ENCODE data around the gene ST3GAL2. TPM values are rescaled to one million over a fixed set of nuclear protein-coding genes. Genes with fewer than 3 reads are reported as not detected.

ST3GAL2 gene
- total RNA-seq, 1 donor from 2014 or later, result 3.2 TPM

- DNase-seq (ENCODE audit: low read depth), result peak; percentile 29
- H3K36me3 ChIP-seq (ENCODE audit: control insufficient read depth, insufficient read depth, low read length), result no peaks in the 10 kb centered on the region
- FAIRE-seq, result no peak
- no peaks in the 10 kb centered on the region for H3K27me3 ChIP-seq (ENCODE audit: control insufficient read depth, insufficient read depth, low read length)
- no peak for TF ChIP-seq CTCF (IDR thresholded peaks at IDR 0.05; ENCODE audit: insufficient read depth, low read length, severe bottlenecking)
- H3K4me3 ChIP-seq (ENCODE audit: low read depth, low read length), result no peak overlapping the region
Measured at GRCh38 chr16:70430667-70431536, 8.0 kb downstream of the ST3GAL2 start.

- Histone ChIP-seq H3K27me3 (ENCODE audit: control insufficient read depth, insufficient read depth, low read length) (no peaks in the 10 kb centered on the region), H3K4me3 (ENCODE audit: low read depth, low read length) (no peak overlapping the region), H3K36me3 (ENCODE audit: control insufficient read depth, insufficient read depth, low read length) (no peaks in the 10 kb centered on the region)
- TF ChIP-seq CTCF (IDR thresholded peaks at IDR 0.05; ENCODE audit: insufficient read depth, low read length, severe bottlenecking), result no peak
- FAIRE-seq (no peak), DNase-seq (ENCODE audit: low read depth) (no peak)
Measured at GRCh38 chr16:70429888-70430666, 8.8 kb downstream of the ST3GAL2 start.

- FAIRE-seq (no peak), DNase-seq (ENCODE audit: low read depth) (peak; percentile 85)
- Histone ChIP-seq H3K36me3 (ENCODE audit: control insufficient read depth, insufficient read depth, low read length) (peaks cover 2% of the 10 kb centered on the region), H3K4me3 (ENCODE audit: low read depth, low read length) (no peak overlapping the region), H3K27me3 (ENCODE audit: control insufficient read depth, insufficient read depth, low read length) (no peaks in the 10 kb centered on the region)
- TF ChIP-seq CTCF (IDR thresholded peaks at IDR 0.05; ENCODE audit: insufficient read depth, low read length, severe bottlenecking), result no peak
Measured at GRCh38 chr16:70428178-70428998, 10.5 kb downstream of the ST3GAL2 start.

- FAIRE-seq (no peak), DNase-seq (ENCODE audit: low read depth) (no peak)
- H3K4me3 ChIP-seq (ENCODE audit: low read depth, low read length), result no peak overlapping the region
- no peaks in the 10 kb centered on the region for H3K27me3 ChIP-seq (ENCODE audit: control insufficient read depth, insufficient read depth, low read length)
- no peak for TF ChIP-seq CTCF (IDR thresholded peaks at IDR 0.05; ENCODE audit: insufficient read depth, low read length, severe bottlenecking)
- peaks cover 2% of the 10 kb centered on the region for H3K36me3 ChIP-seq (ENCODE audit: control insufficient read depth, insufficient read depth, low read length)
Measured at GRCh38 chr16:70427786-70428177, 11.1 kb downstream of the ST3GAL2 start.

GRCh38 chr16:70422543-70422942 lies 16.4 kb downstream of the ST3GAL2 start:
- FAIRE-seq (no peak), DNase-seq (ENCODE audit: low read depth) (no peak)
- no peak overlapping the region for H3K4me3 ChIP-seq (ENCODE audit: low read depth, low read length)
- no peak for TF ChIP-seq CTCF (IDR thresholded peaks at IDR 0.05; ENCODE audit: insufficient read depth, low read length, severe bottlenecking)
- H3K36me3 ChIP-seq (ENCODE audit: control insufficient read depth, insufficient read depth, low read length), result peaks cover 2% of the 10 kb centered on the region
- H3K27me3 ChIP-seq (ENCODE audit: control insufficient read depth, insufficient read depth, low read length), result no peaks in the 10 kb centered on the region

Measured in bronchial epithelial cell (primary cell).